Measurements from ENCODE around the gene HPCAL1. TPM values are rescaled to one million over a fixed set of nuclear protein-coding genes. Genes with fewer than 3 reads are reported as not detected.
"Not testable (repeated sequence)": the region's sequence is repeated elsewhere in the genome, so short reads cannot be mapped to it uniquely, and the experiment has no call there.

The HPCAL1 gene
- total RNA-seq, 1 donor from 2014 or later: 110 TPM

DNA sequence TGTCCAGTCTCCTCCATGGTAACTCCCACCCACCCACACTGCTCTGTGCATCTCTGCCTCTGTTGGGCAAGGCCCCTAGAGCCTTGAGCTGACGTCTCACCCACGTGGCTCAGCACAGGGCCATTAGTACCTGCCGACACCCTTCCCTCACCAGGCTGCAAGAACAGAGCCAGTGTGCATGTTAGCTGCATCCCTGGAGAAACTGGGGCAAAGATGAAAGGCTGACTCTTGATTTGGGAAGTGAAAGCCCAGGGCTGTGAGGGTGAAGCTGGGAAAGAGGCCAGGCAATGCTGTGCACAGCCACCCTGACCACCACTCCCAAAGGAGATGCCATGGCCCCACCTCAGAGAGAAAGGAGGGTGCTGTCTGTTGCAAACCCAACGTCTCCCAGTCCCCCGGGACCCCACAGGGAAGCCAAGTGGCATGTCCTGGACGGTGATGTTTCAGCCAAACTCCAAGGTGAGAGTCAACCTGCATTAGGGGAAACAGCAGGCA, 20.0 kb upstream of the HPCAL1 start:
- no peaks in the 10 kb centered on the region for H3K9me3 Mint-ChIP-seq
- no peaks in the 10 kb centered on the region for H3K27me3 Mint-ChIP-seq (ENCODE audit: low read depth)
- H3K4me3 Mint-ChIP-seq (ENCODE audit: low read depth): no peak overlapping the region
- H3K27ac Mint-ChIP-seq: no peak overlapping the region
- no peaks in the 10 kb centered on the region for H3K36me3 Mint-ChIP-seq (ENCODE audit: low read depth)
- no peak for DNase-seq (ENCODE audit: low spot score)
- intact Hi-C loops (cut with micrococcal nuclease): loop anchor here (2.0 kb wide), 1 partner anchor 18 kb away; no protein-coding TSS in a partner anchor
- H3K4me1 Mint-ChIP-seq (ENCODE audit: low read depth): peaks cover 20% of the 10 kb centered on the region

DNA sequence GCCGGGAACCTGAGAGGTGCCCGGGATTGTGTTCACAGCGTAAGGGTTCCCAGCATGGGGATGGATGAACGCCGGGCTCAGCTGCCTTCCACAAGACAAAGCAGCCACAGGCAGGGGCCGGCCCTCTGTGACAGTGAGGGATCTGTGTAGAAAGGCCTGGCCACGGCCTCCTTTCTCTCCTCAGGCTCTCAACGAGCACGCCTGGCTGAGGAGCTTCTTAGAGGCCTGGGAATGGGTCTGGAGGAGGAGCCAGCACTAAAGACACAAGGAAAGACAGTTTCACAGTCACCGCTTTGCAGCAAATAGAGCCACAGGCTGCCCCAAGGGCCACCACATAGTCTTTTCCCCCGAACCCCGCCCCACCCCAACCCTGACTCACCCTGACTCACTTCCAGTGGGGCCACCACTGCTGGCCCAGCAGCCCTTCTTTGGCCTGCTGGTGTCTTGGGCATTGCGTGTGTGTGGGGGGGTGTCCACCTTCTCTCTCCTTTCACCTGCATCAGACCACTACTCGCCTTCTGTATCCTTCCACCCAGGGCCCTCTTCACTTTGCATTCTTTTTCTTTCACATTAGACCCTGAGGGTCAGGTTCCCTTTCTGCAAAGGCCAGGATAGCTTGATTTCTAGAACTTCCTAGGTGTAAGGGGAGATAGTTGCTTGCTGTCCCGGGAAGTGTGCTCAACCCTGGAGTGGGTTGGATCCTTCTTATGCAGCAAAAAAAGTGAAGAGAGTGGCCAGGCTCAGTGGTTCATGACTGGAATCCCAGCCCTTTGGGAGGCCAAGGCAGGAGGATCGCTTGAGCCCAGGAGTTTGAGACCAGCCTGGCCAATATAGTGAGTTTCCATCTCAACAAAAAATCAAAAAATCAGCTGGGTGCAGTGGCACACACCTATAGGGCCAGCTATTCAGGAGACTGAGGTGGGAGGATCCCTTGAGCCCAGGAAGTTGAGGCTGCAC, 19.3 kb upstream of the HPCAL1 start:
- no peaks in the 10 kb centered on the region for H3K36me3 Mint-ChIP-seq (ENCODE audit: low read depth)
- no peak for DNase-seq (ENCODE audit: low spot score)
- H3K27ac Mint-ChIP-seq: no peak overlapping the region
- H3K9me3 Mint-ChIP-seq: no peaks in the 10 kb centered on the region
- intact Hi-C loops (cut with micrococcal nuclease): loop anchor here (2.0 kb wide), 1 partner anchor 17 kb away; no protein-coding TSS in a partner anchor
- peaks cover 17% of the 10 kb centered on the region for H3K4me1 Mint-ChIP-seq (ENCODE audit: low read depth)
- no peak overlapping the region for H3K4me3 Mint-ChIP-seq (ENCODE audit: low read depth)
- peaks cover 3% of the 10 kb centered on the region for H3K27me3 Mint-ChIP-seq (ENCODE audit: low read depth)

GRCh38 chr2:10284108-10284870, 18.4 kb upstream of the HPCAL1 start:
- intact Hi-C loops (cut with micrococcal nuclease): no loop called here
- Mint-ChIP-seq H3K9me3 (no peaks in the 10 kb centered on the region), H3K4me3 (ENCODE audit: low read depth) (no peak overlapping the region), H3K36me3 (ENCODE audit: low read depth) (no peaks in the 10 kb centered on the region), H3K27me3 (ENCODE audit: low read depth) (peaks cover 3% of the 10 kb centered on the region), H3K4me1 (ENCODE audit: low read depth) (peaks cover 12% of the 10 kb centered on the region), H3K27ac (no peak overlapping the region)
- no peak for DNase-seq (ENCODE audit: low spot score)

DNA sequence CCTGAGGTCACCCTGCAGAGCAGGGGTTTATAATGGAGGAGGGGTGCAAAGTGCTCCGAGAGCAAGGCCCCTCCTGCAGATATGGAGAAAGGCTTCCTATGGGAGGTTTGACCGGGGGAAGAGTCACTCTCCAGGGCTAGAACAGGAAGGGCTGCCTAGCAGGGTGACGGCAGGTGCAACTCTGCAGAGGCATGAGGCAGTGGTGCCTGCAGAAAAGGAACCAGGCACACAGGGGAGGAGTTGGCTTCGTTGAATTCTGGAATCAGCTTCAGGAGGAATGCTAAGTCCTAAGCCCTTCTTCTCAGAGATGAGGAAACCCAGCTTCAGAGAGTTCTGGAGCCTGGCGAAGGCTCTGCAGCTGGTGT, 17.5 kb upstream of the HPCAL1 start:
- H3K4me3 Mint-ChIP-seq (ENCODE audit: low read depth): no peak overlapping the region
- H3K27ac Mint-ChIP-seq: no peak overlapping the region
- H3K27me3 Mint-ChIP-seq (ENCODE audit: low read depth): peaks cover 3% of the 10 kb centered on the region
- peaks cover 12% of the 10 kb centered on the region for H3K4me1 Mint-ChIP-seq (ENCODE audit: low read depth)
- no peaks in the 10 kb centered on the region for H3K9me3 Mint-ChIP-seq
- intact Hi-C loops (cut with micrococcal nuclease): no loop called here
- H3K36me3 Mint-ChIP-seq (ENCODE audit: low read depth): no peaks in the 10 kb centered on the region
- DNase-seq (ENCODE audit: low spot score): no peak

DNA sequence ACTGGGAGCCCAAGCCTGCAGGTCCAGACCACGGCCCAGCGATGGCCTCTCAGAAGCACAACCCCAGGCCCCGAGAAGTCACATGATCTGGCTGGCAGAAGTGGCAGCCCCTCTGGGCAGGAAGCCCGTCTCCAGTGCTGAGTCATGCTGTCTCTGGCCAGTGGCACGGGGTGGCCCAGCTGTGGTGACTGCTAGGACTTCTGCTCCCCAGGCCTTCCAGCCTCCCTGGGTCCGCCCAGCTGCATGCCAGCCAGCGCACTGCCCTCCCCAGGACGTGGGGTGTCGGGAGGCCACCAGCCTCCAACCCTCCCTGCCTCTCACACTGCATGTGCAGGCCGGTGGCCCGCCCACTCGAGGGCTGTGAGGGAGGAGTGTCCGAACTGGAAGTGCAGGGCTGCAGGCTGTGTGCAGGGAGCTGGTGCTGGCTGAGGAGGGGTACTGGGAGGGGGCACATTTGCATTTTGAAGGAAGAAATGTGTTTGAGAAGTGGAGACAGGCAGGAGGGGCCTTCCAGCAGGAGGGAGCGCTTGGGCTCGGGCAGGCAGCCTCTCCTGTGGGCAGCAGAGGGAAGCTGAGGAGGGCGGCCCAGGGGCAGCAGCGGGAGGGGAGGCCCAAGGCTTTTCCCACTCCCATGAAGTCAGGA, 17.0 kb upstream of the HPCAL1 start:
- Mint-ChIP-seq H3K36me3 (ENCODE audit: low read depth) (no peaks in the 10 kb centered on the region), H3K9me3 (no peaks in the 10 kb centered on the region), H3K27me3 (ENCODE audit: low read depth) (peaks cover 3% of the 10 kb centered on the region), H3K27ac (no peak overlapping the region), H3K4me3 (ENCODE audit: low read depth) (no peak overlapping the region), H3K4me1 (ENCODE audit: low read depth) (peaks cover 12% of the 10 kb centered on the region)
- no peak for DNase-seq (ENCODE audit: low spot score)
- intact Hi-C loops (cut with micrococcal nuclease): no loop called here

DNA sequence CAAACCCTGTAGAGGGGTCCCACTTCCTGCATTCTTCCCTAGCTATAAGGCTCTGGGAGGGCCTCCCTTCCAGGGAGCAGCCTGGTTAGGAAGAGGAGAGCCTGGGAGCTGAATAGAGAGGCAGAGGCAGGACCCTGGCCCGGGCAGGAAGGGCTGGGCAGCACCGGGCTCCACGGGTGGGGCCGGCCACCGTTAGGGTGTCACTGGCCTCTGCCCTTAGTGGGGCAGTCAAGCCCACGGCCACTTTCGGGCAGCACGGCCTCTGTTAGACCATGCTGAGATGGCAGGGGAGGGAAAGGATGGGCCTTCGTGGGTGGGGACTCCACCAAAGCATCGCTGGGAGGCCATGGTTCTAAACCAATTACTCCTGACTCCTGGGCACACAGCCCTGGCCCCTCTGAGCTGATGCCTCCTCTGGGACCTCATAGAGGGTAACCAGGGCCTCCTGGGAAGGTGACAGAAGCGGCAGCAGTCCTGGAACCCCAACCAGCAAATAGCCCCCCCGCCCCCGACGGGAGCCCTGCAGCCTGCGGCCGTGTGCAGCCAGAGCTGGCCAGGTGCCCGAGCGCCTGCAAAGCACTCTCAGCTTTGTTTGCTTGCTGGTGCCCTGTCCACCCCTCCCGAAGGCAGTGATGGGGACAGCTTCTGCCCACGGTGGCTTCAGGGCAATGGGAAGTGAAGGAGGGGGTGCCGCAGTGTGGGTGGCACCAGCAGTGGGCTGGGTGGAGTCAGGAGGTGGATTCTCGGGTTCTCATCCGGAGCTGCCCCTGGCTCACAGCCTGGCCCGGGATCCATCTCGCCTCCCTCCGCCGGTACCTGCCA, 16.3 kb upstream of the HPCAL1 start:
- H3K9me3 Mint-ChIP-seq: no peaks in the 10 kb centered on the region
- no peaks in the 10 kb centered on the region for H3K36me3 Mint-ChIP-seq (ENCODE audit: low read depth)
- DNase-seq (ENCODE audit: low spot score): no peak
- intact Hi-C loops (cut with micrococcal nuclease): no loop called here
- peaks cover 3% of the 10 kb centered on the region for H3K27me3 Mint-ChIP-seq (ENCODE audit: low read depth)
- no peak overlapping the region for H3K4me3 Mint-ChIP-seq (ENCODE audit: low read depth)
- H3K27ac Mint-ChIP-seq: no peak overlapping the region
- peaks cover 12% of the 10 kb centered on the region for H3K4me1 Mint-ChIP-seq (ENCODE audit: low read depth)

DNA sequence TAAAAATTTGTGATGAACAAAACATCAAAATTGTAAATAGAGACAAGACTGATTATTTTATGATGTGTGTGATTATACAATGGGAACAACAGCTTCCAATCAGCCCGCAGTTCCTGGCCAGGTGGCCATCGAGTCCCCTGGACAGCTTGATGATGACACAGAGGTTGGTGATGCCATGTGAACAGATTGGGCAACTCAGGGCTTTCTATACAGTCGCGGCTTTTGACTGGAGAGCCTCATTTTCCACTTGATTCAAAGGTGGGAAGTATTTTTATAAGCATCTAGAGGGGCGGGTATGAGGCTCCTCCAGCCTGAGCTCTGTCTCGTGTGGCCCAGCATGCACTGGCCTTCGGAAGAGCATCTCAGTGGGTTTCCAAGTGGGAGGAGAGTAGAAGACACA, 14.9 kb upstream of the HPCAL1 start:
- peaks cover 5% of the 10 kb centered on the region for H3K27me3 Mint-ChIP-seq (ENCODE audit: low read depth)
- DNase-seq (ENCODE audit: low spot score): no peak
- intact Hi-C loops (cut with micrococcal nuclease): no loop called here
- peaks cover 12% of the 10 kb centered on the region for H3K4me1 Mint-ChIP-seq (ENCODE audit: low read depth)
- H3K36me3 Mint-ChIP-seq (ENCODE audit: low read depth): no peaks in the 10 kb centered on the region
- no peak overlapping the region for H3K27ac Mint-ChIP-seq
- H3K9me3 Mint-ChIP-seq: no peaks in the 10 kb centered on the region
- no peak overlapping the region for H3K4me3 Mint-ChIP-seq (ENCODE audit: low read depth)

GRCh38 chr2:10288606-10289005, 14.1 kb upstream of the HPCAL1 start:
- Mint-ChIP-seq H3K4me1 (ENCODE audit: low read depth) (peaks cover 4% of the 10 kb centered on the region), H3K9me3 (peaks cover 5% of the 10 kb centered on the region), H3K4me3 (ENCODE audit: low read depth) (no peak overlapping the region), H3K27ac (no peak overlapping the region), H3K36me3 (ENCODE audit: low read depth) (no peaks in the 10 kb centered on the region), H3K27me3 (ENCODE audit: low read depth) (peaks cover 5% of the 10 kb centered on the region)
- intact Hi-C loops (cut with micrococcal nuclease): no loop called here
- DNase-seq (ENCODE audit: low spot score): no peak

GRCh38 chr2:10289352-10289751, 13.4 kb upstream of the HPCAL1 start:
- Mint-ChIP-seq H3K4me1 (ENCODE audit: low read depth) (peaks cover 4% of the 10 kb centered on the region), H3K27me3 (ENCODE audit: low read depth) (peaks cover 5% of the 10 kb centered on the region), H3K4me3 (ENCODE audit: low read depth) (no peak overlapping the region), H3K27ac (no peak overlapping the region), H3K9me3 (peaks cover 12% of the 10 kb centered on the region), H3K36me3 (ENCODE audit: low read depth) (peaks cover 3% of the 10 kb centered on the region)
- intact Hi-C loops (cut with micrococcal nuclease): no loop called here
- DNase-seq (ENCODE audit: low spot score): no peak

DNA sequence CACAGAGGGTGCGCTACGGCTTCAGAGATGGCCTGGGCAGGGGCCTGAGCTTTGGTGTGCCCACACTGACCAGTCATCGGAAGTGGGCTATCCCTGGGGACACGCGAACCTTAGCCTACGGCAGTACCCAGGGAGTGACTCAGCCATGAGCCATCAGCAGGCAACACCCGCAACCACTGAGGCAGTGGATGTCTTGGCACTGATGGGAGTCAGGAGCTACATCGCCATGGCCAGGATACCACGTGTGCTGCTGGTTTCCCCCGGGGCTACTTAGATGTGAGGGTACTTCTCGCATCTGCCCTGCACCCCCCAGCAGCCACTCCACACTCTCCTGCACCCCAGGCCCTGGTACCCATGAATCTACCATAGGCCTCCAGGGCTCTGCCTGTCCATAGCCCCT, 12.8 kb upstream of the HPCAL1 start:
- DNase-seq (ENCODE audit: low spot score): no peak
- peaks cover 5% of the 10 kb centered on the region for H3K27me3 Mint-ChIP-seq (ENCODE audit: low read depth)
- peaks cover 3% of the 10 kb centered on the region for H3K4me1 Mint-ChIP-seq (ENCODE audit: low read depth)
- no peak overlapping the region for H3K4me3 Mint-ChIP-seq (ENCODE audit: low read depth)
- peaks cover 14% of the 10 kb centered on the region for H3K9me3 Mint-ChIP-seq
- no peak overlapping the region for H3K27ac Mint-ChIP-seq
- peaks cover 3% of the 10 kb centered on the region for H3K36me3 Mint-ChIP-seq (ENCODE audit: low read depth)
- intact Hi-C loops (cut with micrococcal nuclease): no loop called here

- H3K36me3 Mint-ChIP-seq (ENCODE audit: low read depth); H3K4me1 Mint-ChIP-seq (ENCODE audit: low read depth); DNase-seq (ENCODE audit: low spot score); intact Hi-C loops (cut with micrococcal nuclease); H3K4me3 Mint-ChIP-seq (ENCODE audit: low read depth); H3K27ac Mint-ChIP-seq; H3K27me3 Mint-ChIP-seq (ENCODE audit: low read depth): not testable (repeated sequence)
- peaks cover 14% of the 10 kb centered on the region for H3K9me3 Mint-ChIP-seq
Measured at GRCh38 chr2:10291376-10291775, 11.3 kb upstream of the HPCAL1 start.

- peaks cover 14% of the 10 kb centered on the region for H3K9me3 Mint-ChIP-seq
- no peak overlapping the region for H3K27ac Mint-ChIP-seq
- peaks cover 5% of the 10 kb centered on the region for H3K27me3 Mint-ChIP-seq (ENCODE audit: low read depth)
- peaks cover 3% of the 10 kb centered on the region for H3K36me3 Mint-ChIP-seq (ENCODE audit: low read depth)
- peaks cover under 1% of the 10 kb centered on the region for H3K4me1 Mint-ChIP-seq (ENCODE audit: low read depth)
- intact Hi-C loops (cut with micrococcal nuclease): no loop called here
- no peak overlapping the region for H3K4me3 Mint-ChIP-seq (ENCODE audit: low read depth)
- no peak for DNase-seq (ENCODE audit: low spot score)
Measured at GRCh38 chr2:10292033-10292432, 10.7 kb upstream of the HPCAL1 start.
